Heart left ventricle (tissue), 16 donors: ENCODE results near the gene METTL17. TPM values are rescaled to one million over a fixed set of nuclear protein-coding genes. Genes with fewer than 3 reads are reported as not detected.

Experiments used
- ATAC-seq, 4 donors: fragments of 200-7000 bp; cut with Tn5 transposase; one replicate each; pipeline ENCODE4 v1.9.1; 2020 to 2022; ENCODE audit warnings: moderate library complexity in 4 of 4, mild to moderate bottlenecking in 3 of 4, moderate number of reproducible peaks in 1 of 4
- DNase-seq, 5 donors: peaks; one replicate each; pipeline ENCODE4 v3.0.0-alpha.2; 2020
- H3K27ac ChIP-seq, 12 donors: fragments of 200-600 bp; sonication (generic) in 4 of 12; one replicate each; pipeline versions ENCODE4 v1.5.0 to v1.8.0; 2016 to 2022; ENCODE audit warnings: mild to moderate bottlenecking in 2 of 12
- H3K27me3 ChIP-seq, 9 donors: fragments of 200-600 bp; sonication (generic) in 2 of 9; one replicate each; pipeline versions ENCODE4 v1.5.1 to v1.8.0; 2016 to 2022; ENCODE audit warnings: mild to moderate bottlenecking in 3 of 9
- H3K36me3 ChIP-seq, 9 donors: fragments of 200-600 bp; sonication (generic) in 2 of 9; one replicate each; pipeline versions ENCODE4 v1.5.0 to v1.8.0; 2018 to 2022; ENCODE audit warnings: mild to moderate bottlenecking in 2 of 9
- H3K4me1 ChIP-seq, 12 donors: fragments of 200-600 bp; sonication (generic) in 4 of 12; one replicate each; pipeline versions ENCODE4 v1.5.0 to v1.8.0; 2016 to 2022; ENCODE audit warnings: mild to moderate bottlenecking in 3 of 12
- H3K4me3 ChIP-seq, 12 donors: fragments of 200-600 bp; sonication (generic) in 4 of 12; one replicate each; pipeline versions ENCODE4 v1.5.0 to v1.8.0; 2017 to 2022; ENCODE audit warnings: mild to moderate bottlenecking in 9 of 12, moderate library complexity in 4 of 12
- H3K9me3 ChIP-seq, 12 donors: fragments of 200-600 bp; sonication (generic) in 4 of 12; one replicate each; pipeline versions ENCODE4 v1.5.0 to v1.8.0; 2016 to 2022; ENCODE audit warnings: mild to moderate bottlenecking in 1 of 12
- POLR2A ChIP-seq, 2 donors: fragments of 450-650 bp; IDR thresholded peaks; one replicate each; pipeline ENCODE4 v1.6.1; 2017; ENCODE audit warnings: antibody characterized with exemption in 2 of 2, mild to moderate bottlenecking in 2 of 2, moderate library complexity in 2 of 2
- WGBS, 4 donors: extraction: QIAGEN DNeasy Blood & Tissue Kit in 2 of 4; methylation state at CpG; one replicate each; pipeline versions ENCODE4 v1.1.5 to v1.1.7; 2013 to 2018; 5-methylcytosine and 5-hydroxymethylcytosine counted together
- intact Hi-C, 10 donors: fragments of 100-400 bp; cut with DNase I; formaldehyde crosslinking; loops; one replicate each; pipeline versions ENCODE4 v1.11.1 to v1.14.2; 2022
- polyA plus RNA-seq, 2 donors: library from polyadenylated mRNA; stranded (reverse); fragments of 200-250 nt; gene quantifications; one replicate each; pipeline ENCODE4 v1.2.3, GENCODE V29; 2013
- total RNA-seq, 9 donors: library from RNA; depleted of rRNA in 2 of 9; stranded (reverse); fragments of >200 nt in 2 of 9; fragmentation: NEBNext Ultra II Directional in 3 of 9; extraction: Animal tissue kit (Norgen Biotek cat#: 25700) in 3 of 9; gene quantifications; one replicate each; pipeline versions ENCODE4 v1.1.0 to v1.2.4, GENCODE V29; 2016 to 2023
- TF ChIP-seq, protein P1 (sequence below), 12 donors: fragments of 200-600 bp; sonication (generic) in 4 of 12; IDR thresholded peaks; one replicate each; pipeline versions ENCODE4 v1.5.0 to v1.8.0; 2018 to 2022; ENCODE audit warnings: antibody characterized with exemption in 12 of 12, mild to moderate bottlenecking in 5 of 12
- donor health status: ischemic (EF 13 %, LVEDD 7.1; RV severe dilation, severe dysfunction).
- donor health status: healthy with polysubstance abuse.
- donor health status: DM: no; HTN: yes; CAD: no.
- donor health status: DM: no; HTN: no; CAD: no.
- donor health status: ischemic (EF 25% LVEDD 6.9; RV normal size, moderate dysfunction).
- donor health status: ischemic (EF 25% LVEDD 5.7; RV mildly dilated, moderate dysfunction).
- donor health status: healthy.
- donor health status: DM: yes; HTN: yes; CAD: no.
- donor health status: ischemic (EF 35%, LVEDD 5.7; RV mildly dilated, moderate dysfunction).
- donor health status: nonischemic (EF 11% LVEDD 7.7; RV severe dilation, severe dysfunction).
- donor health status: DM: yes; HTN: yes; CAD: no.
- donor health status: PGD.
- donor health status: ischemic (EF 29% LVEDD 5.4; RV normal size, mild dysfunction).
- donor health status: nonischemic (EF 23%, LVEDD 6.1; RV moderate dilation, normal function).

Gene METTL17
- total and polyA plus RNA-seq, 11 donors, result 31.3 to 59.5 (median 44.7) TPM

DNA sequence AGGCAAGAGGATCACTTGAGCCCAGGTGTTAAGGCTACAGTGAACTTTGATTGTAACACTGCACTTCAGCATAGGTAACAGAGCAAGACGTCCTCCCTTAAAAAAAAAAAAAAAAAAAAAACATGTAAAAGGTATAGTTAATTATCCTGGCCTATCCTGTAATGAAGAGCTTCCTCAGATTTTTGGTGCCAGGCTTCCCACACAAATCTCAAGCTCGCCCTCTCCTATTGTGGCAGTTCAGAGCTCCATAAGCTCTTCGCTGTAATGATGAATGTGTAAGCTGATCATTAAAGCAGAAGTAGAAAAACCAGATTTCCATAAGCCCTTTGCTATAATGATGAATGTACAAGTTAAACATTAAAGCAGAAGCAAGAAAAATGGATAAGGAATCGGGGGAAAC lies 7.3 kb downstream of the METTL17 start:
- intact Hi-C loops, result no loop called here
- peaks cover 0 to 59% (median 52%) of the 10 kb centered on the region in 9 donors for H3K36me3 ChIP-seq
- H3K27me3 ChIP-seq, result no peaks in the 10 kb centered on the region

DNA sequence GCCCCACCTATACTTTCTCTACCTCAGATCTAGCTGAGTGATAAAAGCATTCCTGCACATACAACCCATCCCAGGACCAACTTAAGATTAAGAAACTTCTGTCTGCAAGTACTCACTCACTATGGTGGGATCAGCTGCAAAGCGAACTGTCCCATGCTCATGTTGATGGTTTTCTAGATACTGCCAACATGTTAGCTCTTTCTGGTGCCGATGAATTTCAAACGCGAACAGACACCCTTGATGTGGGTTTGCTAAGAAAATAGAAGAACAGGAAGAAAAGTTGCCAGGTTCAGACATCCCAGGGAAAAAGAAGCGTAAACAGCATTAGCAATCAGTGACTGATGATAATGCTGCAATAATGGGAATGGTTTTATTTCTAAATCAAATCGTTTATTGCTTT lies 7.8 kb downstream of the METTL17 start:
- no peak for ATAC-seq
- no peaks in the 10 kb centered on the region for H3K9me3 ChIP-seq
- no peak overlapping the region for H3K27ac ChIP-seq
- no peak for DNase-seq
- no peak for TF ChIP-seq POLR2A (IDR thresholded peaks at IDR 0.05)
- WGBS, 4 donors, result 72 to 83% (median 78%) methylated on average over 6 of the region's 6 CpGs
- no peaks in the 10 kb centered on the region for H3K27me3 ChIP-seq
- H3K36me3 ChIP-seq, result peaks cover 0 to 54% (median 48%) of the 10 kb centered on the region in 9 donors
- H3K4me3 ChIP-seq, result no peak overlapping the region
- peaks cover 0 to 4% (median 0%) of the 10 kb centered on the region in 12 donors for H3K4me1 ChIP-seq
- intact Hi-C loops, result no loop called here

More for the DNA sequence above, 7.3 kb downstream of the METTL17 start:
- no peak overlapping the region for H3K27ac ChIP-seq
- ATAC-seq (no peak), DNase-seq (no peak)
- no peak for TF ChIP-seq POLR2A (IDR thresholded peaks at IDR 0.05)
- TF ChIP-seq, protein P1, sequence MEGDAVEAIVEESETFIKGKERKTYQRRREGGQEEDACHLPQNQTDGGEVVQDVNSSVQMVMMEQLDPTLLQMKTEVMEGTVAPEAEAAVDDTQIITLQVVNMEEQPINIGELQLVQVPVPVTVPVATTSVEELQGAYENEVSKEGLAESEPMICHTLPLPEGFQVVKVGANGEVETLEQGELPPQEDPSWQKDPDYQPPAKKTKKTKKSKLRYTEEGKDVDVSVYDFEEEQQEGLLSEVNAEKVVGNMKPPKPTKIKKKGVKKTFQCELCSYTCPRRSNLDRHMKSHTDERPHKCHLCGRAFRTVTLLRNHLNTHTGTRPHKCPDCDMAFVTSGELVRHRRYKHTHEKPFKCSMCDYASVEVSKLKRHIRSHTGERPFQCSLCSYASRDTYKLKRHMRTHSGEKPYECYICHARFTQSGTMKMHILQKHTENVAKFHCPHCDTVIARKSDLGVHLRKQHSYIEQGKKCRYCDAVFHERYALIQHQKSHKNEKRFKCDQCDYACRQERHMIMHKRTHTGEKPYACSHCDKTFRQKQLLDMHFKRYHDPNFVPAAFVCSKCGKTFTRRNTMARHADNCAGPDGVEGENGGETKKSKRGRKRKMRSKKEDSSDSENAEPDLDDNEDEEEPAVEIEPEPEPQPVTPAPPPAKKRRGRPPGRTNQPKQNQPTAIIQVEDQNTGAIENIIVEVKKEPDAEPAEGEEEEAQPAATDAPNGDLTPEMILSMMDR (IDR thresholded peaks at IDR 0.05), result no peak
- H3K4me3 ChIP-seq, result no peak overlapping the region
- 61 to 80% (median 74%) methylated on average over 4 of the region's 4 CpGs for WGBS, 4 donors
- peaks cover 0 to 4% (median 0%) of the 10 kb centered on the region in 12 donors for H3K4me1 ChIP-seq
- H3K9me3 ChIP-seq, result no peaks in the 10 kb centered on the region

DNA sequence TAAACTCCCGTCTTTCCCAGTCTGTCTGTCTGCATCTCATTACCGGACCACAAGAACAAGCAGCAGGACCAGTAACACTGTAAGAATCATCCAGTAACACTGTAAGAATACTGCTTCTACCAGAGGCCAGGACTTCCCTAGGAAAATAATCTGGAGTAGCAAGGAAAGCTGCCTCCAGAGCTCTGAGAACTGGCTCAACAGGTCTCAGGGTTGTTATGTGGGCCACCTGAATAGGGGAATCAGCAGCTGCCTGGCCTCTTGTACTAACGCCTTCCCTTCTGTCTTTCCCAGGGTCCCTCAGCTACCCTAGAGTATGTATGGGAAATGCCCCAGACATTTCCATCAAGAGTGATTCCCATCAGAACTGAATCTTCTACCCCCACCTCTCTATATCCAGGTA lies 8.4 kb downstream of the METTL17 start:
- no peaks in the 10 kb centered on the region for H3K9me3 ChIP-seq
- H3K27me3 ChIP-seq, result no peaks in the 10 kb centered on the region
- 72 to 87% (median 78%) methylated on average over 3 of the region's 3 CpGs for WGBS, 4 donors
- TF ChIP-seq POLR2A (IDR thresholded peaks at IDR 0.05), result no peak
- TF ChIP-seq, protein P1 (IDR thresholded peaks at IDR 0.05), result no peak
- no peak overlapping the region for H3K27ac ChIP-seq
- no peak for ATAC-seq
- peaks cover 0 to 49% (median 42%) of the 10 kb centered on the region in 9 donors for H3K36me3 ChIP-seq
- peaks cover 0 to 7% (median 0%) of the 10 kb centered on the region in 12 donors for H3K4me1 ChIP-seq
- DNase-seq, result no peak
- H3K4me3 ChIP-seq, result no peak overlapping the region
- intact Hi-C loops, result no loop called here

DNA sequence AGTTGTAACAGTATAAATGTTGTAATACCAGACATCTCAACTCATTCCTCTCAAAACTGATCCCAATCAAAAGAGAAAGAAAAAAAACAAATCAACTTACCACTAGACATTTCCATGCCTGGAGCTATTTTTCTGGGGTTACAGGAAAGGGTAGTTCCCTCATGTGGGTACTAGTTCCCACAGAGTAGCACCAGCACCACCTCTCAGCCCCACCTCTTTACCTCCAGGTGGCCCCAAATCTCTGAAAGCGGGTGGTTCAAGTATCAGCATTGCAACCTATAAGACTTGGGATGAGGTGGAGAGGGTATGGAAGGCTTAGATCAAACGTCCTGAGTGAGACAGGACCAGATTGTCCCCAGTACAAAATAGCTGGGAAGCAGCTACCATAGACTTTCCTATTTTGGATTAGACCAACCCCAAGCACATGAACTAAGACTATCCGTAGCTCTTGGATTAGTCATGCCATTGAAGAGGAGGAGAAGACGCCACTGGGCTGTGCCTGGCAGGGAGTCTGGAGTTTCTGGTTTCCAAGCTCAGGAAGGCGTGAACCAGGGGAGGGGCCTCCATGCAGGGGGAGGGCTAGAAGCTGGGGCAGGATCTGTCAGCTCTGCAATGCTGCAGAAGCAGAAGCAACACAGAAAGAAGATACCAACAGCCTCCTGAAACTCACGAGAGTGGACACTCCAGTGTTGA lies 9.0 kb downstream of the METTL17 start, which contains the start of gene SLC39A2:
SLC39A2 (plus strand) TSS at position 620 of the 693 bp plus-strand sequence. CDS start 154 bp downstream, outside the sequence.
- intact Hi-C loops, result no loop called here
- Histone ChIP-seq H3K27ac (no peak within 1 kb of the TSS), H3K4me3 (no peak within 1 kb of the TSS), H3K36me3 (peaks cover 0 to 42% (median 35%) of the 10 kb centered on the region in 9 donors), H3K4me1 (peaks cover 0 to 14% (median 1%) of the 10 kb centered on the region in 12 donors), H3K27me3 (no peaks in the 10 kb centered on the region), H3K9me3 (no peaks in the 10 kb centered on the region)
- DNase-seq, result peak in 3 of 5 donors; percentile 41 to 52 (median 50)
- 52 to 63% (median 56%) methylated on average over 6 of the region's 6 CpGs for WGBS, 4 donors
- peak in 3 of 4 donors; percentile 60 to 79 (median 71) for ATAC-seq
- TF ChIP-seq, protein P1 (IDR thresholded peaks at IDR 0.05), result no peak
- no peak for TF ChIP-seq POLR2A (IDR thresholded peaks at IDR 0.05)
